ENCODE results near the gene NMNAT3. TPM values are rescaled to one million over a fixed set of nuclear protein-coding genes. Genes with fewer than 3 reads are reported as not detected.
A peak's percentile ranks its signal among the peaks of the same experiment; 100 is the strongest.

NMNAT3 gene
- total and polyA plus RNA-seq, 8 donors: 3.6 to 24.9 (median 7.0) TPM

DNA sequence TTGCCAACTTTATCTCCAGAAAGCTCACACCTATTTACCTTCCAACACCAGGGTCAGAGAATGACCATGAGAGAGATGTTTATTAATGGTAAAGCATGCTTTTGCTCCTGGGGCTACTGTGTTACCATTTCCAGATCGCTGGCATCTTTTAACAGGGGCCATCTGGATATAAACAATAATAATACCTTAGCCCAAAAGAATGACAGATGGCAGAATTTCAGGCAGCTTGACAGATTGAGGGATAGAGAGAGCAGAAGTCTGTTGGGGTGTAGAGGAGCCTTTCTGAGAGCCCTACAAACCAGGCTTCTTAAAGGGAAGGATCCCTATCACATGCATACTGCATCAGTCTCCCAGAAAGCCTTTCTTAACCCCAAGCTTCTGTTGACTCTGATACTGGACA, 156.0 kb downstream of the NMNAT3 start:
- intact Hi-C loops (cut with DNase I; ENCODE audit: low total_unique reads): no loop called here
- WGBS, 5 donors: 43 to 69% (median 44%) methylated on average over 1 of the region's 1 CpG
- peaks cover 0 to 15% (median 4%) of the 10 kb centered on the region in 4 donors for H3K36me3 ChIP-seq
- no peaks in the 10 kb centered on the region for H3K4me1 ChIP-seq
- H3K4me3 ChIP-seq: no peak overlapping the region
- no peaks in the 10 kb centered on the region for H3K27me3 ChIP-seq
- DNase-seq: no peak
- TF ChIP-seq POLR2A (IDR thresholded peaks at IDR 0.05) (no peak), EP300 (IDR thresholded peaks at IDR 0.05) (no peak), POLR2AphosphoS5 (IDR thresholded peaks at IDR 0.05) (no peak)
- TF ChIP-seq, protein P1, sequence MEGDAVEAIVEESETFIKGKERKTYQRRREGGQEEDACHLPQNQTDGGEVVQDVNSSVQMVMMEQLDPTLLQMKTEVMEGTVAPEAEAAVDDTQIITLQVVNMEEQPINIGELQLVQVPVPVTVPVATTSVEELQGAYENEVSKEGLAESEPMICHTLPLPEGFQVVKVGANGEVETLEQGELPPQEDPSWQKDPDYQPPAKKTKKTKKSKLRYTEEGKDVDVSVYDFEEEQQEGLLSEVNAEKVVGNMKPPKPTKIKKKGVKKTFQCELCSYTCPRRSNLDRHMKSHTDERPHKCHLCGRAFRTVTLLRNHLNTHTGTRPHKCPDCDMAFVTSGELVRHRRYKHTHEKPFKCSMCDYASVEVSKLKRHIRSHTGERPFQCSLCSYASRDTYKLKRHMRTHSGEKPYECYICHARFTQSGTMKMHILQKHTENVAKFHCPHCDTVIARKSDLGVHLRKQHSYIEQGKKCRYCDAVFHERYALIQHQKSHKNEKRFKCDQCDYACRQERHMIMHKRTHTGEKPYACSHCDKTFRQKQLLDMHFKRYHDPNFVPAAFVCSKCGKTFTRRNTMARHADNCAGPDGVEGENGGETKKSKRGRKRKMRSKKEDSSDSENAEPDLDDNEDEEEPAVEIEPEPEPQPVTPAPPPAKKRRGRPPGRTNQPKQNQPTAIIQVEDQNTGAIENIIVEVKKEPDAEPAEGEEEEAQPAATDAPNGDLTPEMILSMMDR (IDR thresholded peaks at IDR 0.05): no peak
- no peaks in the 10 kb centered on the region for H3K9me3 ChIP-seq
- H3K27ac ChIP-seq: no peak overlapping the region

GRCh38 chr3:139521144-139521543, 156.6 kb downstream of the NMNAT3 start:
- DNase-seq: no peak
- 87 to 93% (median 91%) methylated on average over 3 of the region's 3 CpGs for WGBS, 5 donors
- no peaks in the 10 kb centered on the region for H3K4me1 ChIP-seq
- no peak overlapping the region for H3K4me3 ChIP-seq
- no peak overlapping the region for H3K27ac ChIP-seq
- H3K27me3 ChIP-seq: no peaks in the 10 kb centered on the region
- H3K36me3 ChIP-seq: peaks cover 0 to 13% (median under 1%) of the 10 kb centered on the region in 4 donors
- TF ChIP-seq POLR2AphosphoS5 (IDR thresholded peaks at IDR 0.05) (no peak), POLR2A (IDR thresholded peaks at IDR 0.05) (no peak), EP300 (IDR thresholded peaks at IDR 0.05) (no peak)
- TF ChIP-seq, protein P1 (IDR thresholded peaks at IDR 0.05): no peak
- intact Hi-C loops (cut with DNase I; ENCODE audit: low total_unique reads): no loop called here
- no peaks in the 10 kb centered on the region for H3K9me3 ChIP-seq

DNA sequence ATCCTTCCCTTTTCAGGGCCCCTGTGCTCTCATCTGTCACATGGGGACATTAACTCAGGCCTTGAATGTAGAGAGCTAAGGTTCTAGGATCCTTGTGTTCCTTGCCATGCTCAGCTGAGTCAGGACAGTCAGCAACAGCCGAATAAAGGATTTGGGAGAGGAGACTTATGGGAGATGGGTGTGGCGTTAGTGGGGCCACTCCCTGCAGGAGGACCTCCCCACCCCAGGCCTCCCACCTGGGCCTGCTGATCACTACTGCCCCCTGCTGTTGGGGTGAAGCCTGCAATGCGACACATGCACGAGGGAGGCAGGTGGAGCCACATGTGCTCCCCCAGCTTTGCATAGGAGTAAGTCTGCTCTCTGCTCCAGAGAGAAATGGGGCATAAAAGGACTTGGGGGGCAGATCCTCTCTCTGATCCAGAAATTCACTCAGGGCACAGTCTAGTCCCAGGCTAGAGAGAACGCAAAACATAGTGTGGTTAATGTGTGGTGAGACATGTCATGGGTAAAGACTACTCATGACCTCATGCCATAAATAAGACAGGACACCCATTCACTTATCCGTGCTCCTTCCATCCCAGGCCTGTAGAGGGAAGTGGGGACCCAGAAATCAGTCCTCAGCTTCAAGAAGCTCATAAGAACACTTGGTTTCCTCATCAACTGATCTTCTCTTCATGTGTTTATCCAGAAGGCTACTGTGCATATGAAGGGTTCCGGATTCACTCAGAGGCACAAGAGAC, 157.6 kb downstream of the NMNAT3 start:
- H3K9me3 ChIP-seq: no peaks in the 10 kb centered on the region
- H3K27me3 ChIP-seq: no peaks in the 10 kb centered on the region
- WGBS, 5 donors: 73 to 83% (median 76%) methylated on average over 6 to 7 of the region's 7 CpGs
- TF ChIP-seq, protein P1 (IDR thresholded peaks at IDR 0.05): peak in 1 of 7 experiments; percentile 18
- TF ChIP-seq EP300 (IDR thresholded peaks at IDR 0.05) (no peak), POLR2A (IDR thresholded peaks at IDR 0.05) (no peak)
- H3K4me1 ChIP-seq: no peaks in the 10 kb centered on the region
- intact Hi-C loops (cut with DNase I; ENCODE audit: low total_unique reads): no loop called here
- H3K36me3 ChIP-seq: peaks cover 0 to 12% (median 0%) of the 10 kb centered on the region in 4 donors
- no peak overlapping the region for H3K27ac ChIP-seq
- DNase-seq: peak in 1 of 2 donors; percentile 45
- no peak overlapping the region for H3K4me3 ChIP-seq

GRCh38 chr3:139518926-139519842, 158.6 kb downstream of the NMNAT3 start:
- WGBS, 5 donors: 86 to 96% (median 93%) methylated on average over 9 of the region's 9 CpGs
- H3K9me3 ChIP-seq: no peaks in the 10 kb centered on the region
- no peaks in the 10 kb centered on the region for H3K4me1 ChIP-seq
- H3K4me3 ChIP-seq: no peak overlapping the region
- H3K27ac ChIP-seq: no peak overlapping the region
- no peaks in the 10 kb centered on the region for H3K27me3 ChIP-seq
- DNase-seq: no peak
- TF ChIP-seq POLR2AphosphoS5 (IDR thresholded peaks at IDR 0.05): no peak
- no peak for TF ChIP-seq EP300 (IDR thresholded peaks at IDR 0.05)
- peaks cover 0 to 12% (median 0%) of the 10 kb centered on the region in 4 donors for H3K36me3 ChIP-seq
- intact Hi-C loops (cut with DNase I; ENCODE audit: low total_unique reads): no loop called here

Data from stomach (tissue), 9 donors.